NCI-H1930 (cell line): ENCODE measurements around the gene POGZ.
"Not testable (repeated sequence)": the region's sequence is repeated elsewhere in the genome, so short reads cannot be mapped to it uniquely, and the experiment has no call there.

Experiments used
- DNase-seq, 2 experiments: peaks; one replicate each; lab custom pipeline; 2025; lab: John Stamatoyannopoulos, UW

POGZ gene

GRCh38 chr1:151411884-151412283, 47.4 kb downstream of the POGZ start:
- no peak for DNase-seq

- DNase-seq, result no peak
Observed at GRCh38 chr1:151408891-151409290, 50.4 kb downstream of the POGZ start.

- no peak for DNase-seq
Observed at GRCh38 chr1:151407304-151407703, 52.0 kb downstream of the POGZ start.

- DNase-seq, result no peak
Observed at GRCh38 chr1:151406176-151406575, 53.1 kb downstream of the POGZ start.

GRCh38 chr1:151405187-151405951, 53.9 kb downstream of the POGZ start:
- no peak for DNase-seq

- DNase-seq, result no peak
Observed at GRCh38 chr1:151403612-151404011, 55.7 kb downstream of the POGZ start.

- no peak for DNase-seq
Observed at GRCh38 chr1:151402764-151403163, 56.5 kb downstream of the POGZ start.

GRCh38 chr1:151401860-151402259, 57.4 kb downstream of the POGZ start:
- DNase-seq, result no peak

GRCh38 chr1:151401125-151401788, 58.0 kb downstream of the POGZ start:
- no peak for DNase-seq

GRCh38 chr1:151399324-151400171, 59.7 kb downstream of the POGZ start, which contains the start of gene PSMB4:
PSMB4 (plus strand) TSS chr1:151399573; CDS start chr1:151399588, 15 bp downstream.
- peak; percentile 68 to 87 for DNase-seq

- not testable (repeated sequence) for DNase-seq
Observed at GRCh38 chr1:151396265-151396664, 63.0 kb downstream of the POGZ start.

GRCh38 chr1:151393583-151393982, 65.7 kb downstream of the POGZ start:
- no peak for DNase-seq

GRCh38 chr1:151391079-151391563, 68.2 kb downstream of the POGZ start:
- no peak for DNase-seq

- not testable (repeated sequence) for DNase-seq
Observed at GRCh38 chr1:151390221-151391078, 68.8 kb downstream of the POGZ start.

- DNase-seq, result no peak
Observed at GRCh38 chr1:151386002-151386401, 73.3 kb downstream of the POGZ start.

- DNase-seq, result no peak
Observed at GRCh38 chr1:151384584-151384983, 74.7 kb downstream of the POGZ start.

GRCh38 chr1:151377150-151377884, 82.0 kb downstream of the POGZ start:
- DNase-seq, result no peak

- no peak for DNase-seq
Observed at GRCh38 chr1:151373196-151373595, 86.1 kb downstream of the POGZ start.

- DNase-seq, result no peak
Observed at GRCh38 chr1:151372058-151372934, 87.0 kb downstream of the POGZ start, which contains the start of gene SELENBP1. SELENBP1 (minus strand) TSS chr1:151372705; CDS start chr1:151372641, 64 bp downstream.
